Measurements from ENCODE around the gene OSBPL3.

DNA sequence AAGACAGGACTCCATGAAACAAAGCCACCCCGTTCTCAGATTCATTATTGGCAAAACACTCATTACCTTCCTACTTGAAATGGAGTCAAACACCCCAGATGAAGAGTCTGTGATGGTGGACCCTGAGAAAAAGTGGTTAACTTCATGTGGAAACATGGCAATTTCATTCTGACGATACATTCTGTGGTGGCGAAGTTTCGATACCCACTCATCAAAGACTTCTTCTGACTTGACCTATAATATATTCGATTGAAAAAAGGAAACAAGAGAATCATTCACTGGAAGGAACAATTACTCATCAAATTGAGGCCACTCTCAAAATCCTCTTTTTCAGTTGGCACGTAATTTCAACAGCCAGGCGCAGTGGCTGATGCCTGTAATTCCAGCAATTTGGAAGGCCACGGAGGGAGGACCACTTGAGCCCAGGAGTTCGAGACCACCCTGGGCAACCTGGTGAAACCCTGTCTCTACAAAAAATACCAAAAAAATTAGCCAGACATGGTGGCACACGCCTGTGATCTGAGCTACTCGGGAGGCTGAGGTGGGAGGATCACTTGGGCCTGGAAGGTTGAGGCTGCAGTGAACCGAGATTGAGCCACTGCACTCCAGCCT lies 113.9 kb downstream of the OSBPL3 start:
- TF ChIP-seq, protein P1, sequence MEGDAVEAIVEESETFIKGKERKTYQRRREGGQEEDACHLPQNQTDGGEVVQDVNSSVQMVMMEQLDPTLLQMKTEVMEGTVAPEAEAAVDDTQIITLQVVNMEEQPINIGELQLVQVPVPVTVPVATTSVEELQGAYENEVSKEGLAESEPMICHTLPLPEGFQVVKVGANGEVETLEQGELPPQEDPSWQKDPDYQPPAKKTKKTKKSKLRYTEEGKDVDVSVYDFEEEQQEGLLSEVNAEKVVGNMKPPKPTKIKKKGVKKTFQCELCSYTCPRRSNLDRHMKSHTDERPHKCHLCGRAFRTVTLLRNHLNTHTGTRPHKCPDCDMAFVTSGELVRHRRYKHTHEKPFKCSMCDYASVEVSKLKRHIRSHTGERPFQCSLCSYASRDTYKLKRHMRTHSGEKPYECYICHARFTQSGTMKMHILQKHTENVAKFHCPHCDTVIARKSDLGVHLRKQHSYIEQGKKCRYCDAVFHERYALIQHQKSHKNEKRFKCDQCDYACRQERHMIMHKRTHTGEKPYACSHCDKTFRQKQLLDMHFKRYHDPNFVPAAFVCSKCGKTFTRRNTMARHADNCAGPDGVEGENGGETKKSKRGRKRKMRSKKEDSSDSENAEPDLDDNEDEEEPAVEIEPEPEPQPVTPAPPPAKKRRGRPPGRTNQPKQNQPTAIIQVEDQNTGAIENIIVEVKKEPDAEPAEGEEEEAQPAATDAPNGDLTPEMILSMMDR (IDR thresholded peaks at IDR 0.05; ENCODE audit: poor library complexity, severe bottlenecking), result no peak
- TF ChIP-seq EZH2 (IDR thresholded peaks at IDR 0.05; ENCODE audit: borderline replicate concordance, insufficient read depth, low read length, poor library complexity, severe bottlenecking), result no peak
- TF ChIP-seq MXI1 (conservative IDR thresholded peaks at IDR 0.05; ENCODE audit: poor library complexity, severe bottlenecking), result no peak
- TF ChIP-seq RAD21 (conservative IDR thresholded peaks at IDR 0.05), result no peak
- TF ChIP-seq EP300 (conservative IDR thresholded peaks at IDR 0.05; ENCODE audit: poor library complexity, severe bottlenecking), result no peak
- TF ChIP-seq, protein P2, sequence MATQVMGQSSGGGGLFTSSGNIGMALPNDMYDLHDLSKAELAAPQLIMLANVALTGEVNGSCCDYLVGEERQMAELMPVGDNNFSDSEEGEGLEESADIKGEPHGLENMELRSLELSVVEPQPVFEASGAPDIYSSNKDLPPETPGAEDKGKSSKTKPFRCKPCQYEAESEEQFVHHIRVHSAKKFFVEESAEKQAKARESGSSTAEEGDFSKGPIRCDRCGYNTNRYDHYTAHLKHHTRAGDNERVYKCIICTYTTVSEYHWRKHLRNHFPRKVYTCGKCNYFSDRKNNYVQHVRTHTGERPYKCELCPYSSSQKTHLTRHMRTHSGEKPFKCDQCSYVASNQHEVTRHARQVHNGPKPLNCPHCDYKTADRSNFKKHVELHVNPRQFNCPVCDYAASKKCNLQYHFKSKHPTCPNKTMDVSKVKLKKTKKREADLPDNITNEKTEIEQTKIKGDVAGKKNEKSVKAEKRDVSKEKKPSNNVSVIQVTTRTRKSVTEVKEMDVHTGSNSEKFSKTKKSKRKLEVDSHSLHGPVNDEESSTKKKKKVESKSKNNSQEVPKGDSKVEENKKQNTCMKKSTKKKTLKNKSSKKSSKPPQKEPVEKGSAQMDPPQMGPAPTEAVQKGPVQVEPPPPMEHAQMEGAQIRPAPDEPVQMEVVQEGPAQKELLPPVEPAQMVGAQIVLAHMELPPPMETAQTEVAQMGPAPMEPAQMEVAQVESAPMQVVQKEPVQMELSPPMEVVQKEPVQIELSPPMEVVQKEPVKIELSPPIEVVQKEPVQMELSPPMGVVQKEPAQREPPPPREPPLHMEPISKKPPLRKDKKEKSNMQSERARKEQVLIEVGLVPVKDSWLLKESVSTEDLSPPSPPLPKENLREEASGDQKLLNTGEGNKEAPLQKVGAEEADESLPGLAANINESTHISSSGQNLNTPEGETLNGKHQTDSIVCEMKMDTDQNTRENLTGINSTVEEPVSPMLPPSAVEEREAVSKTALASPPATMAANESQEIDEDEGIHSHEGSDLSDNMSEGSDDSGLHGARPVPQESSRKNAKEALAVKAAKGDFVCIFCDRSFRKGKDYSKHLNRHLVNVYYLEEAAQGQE (IDR thresholded peaks at IDR 0.05; ENCODE audit: borderline replicate concordance), result no peak
- no peak for TF ChIP-seq POLR2AphosphoS5 (IDR thresholded peaks at IDR 0.05)
- no peak for TF ChIP-seq SMC3 (conservative IDR thresholded peaks at IDR 0.05; ENCODE audit: poor library complexity)

All from neural cell (in vitro differentiated cells).